Keratinocyte (primary cell): ENCODE data around the gene FBXO38. TPM values are rescaled to one million over a fixed set of nuclear protein-coding genes. Genes with fewer than 3 reads are reported as not detected.

ENCODE experiments used
- DNase-seq: peaks from one replicate; pipeline ENCODE4 v3.0.0-alpha.2; 2011; ENCODE audit warnings: low read depth, missing footprints, low spot score
- FAIRE-seq: peaks from 2 replicates; lab custom pipeline; 2011; peaks lifted over from hg19 to GRCh38; lab: Jason Lieb, UNC
- H2AFZ ChIP-seq: 2 replicates; pipeline ENCODE4 v1.6.0; 2012; ENCODE audit warnings: low read length, control low read depth, inconsistent platforms; ENCODE audit not compliant: control insufficient read depth
- H3K27ac ChIP-seq: 2 replicates; pipeline ENCODE4 v1.5.1; 2011; ENCODE audit warnings: low read length; ENCODE audit not compliant: control insufficient read depth, insufficient read depth
- H3K27me3 ChIP-seq: 3 replicates; pipeline ENCODE4 v1.6.0; 2011; ENCODE audit warnings: low read length; ENCODE audit not compliant: control insufficient read depth, insufficient read depth; ENCODE audit errors: extremely low read depth
- H3K36me3 ChIP-seq, 2 experiments: 2 replicates in 1 of 2; 3 replicates in 1 of 2; pipeline ENCODE4 v1.5.1; 2011; ENCODE audit warnings: low read length in 2 of 2, mild to moderate bottlenecking in 1 of 2; ENCODE audit not compliant: control insufficient read depth in 2 of 2, insufficient read depth in 2 of 2; ENCODE audit errors: extremely low read depth in 1 of 2
- H3K4me1 ChIP-seq: 3 replicates; pipeline ENCODE4 v1.5.1; 2011; ENCODE audit warnings: low read length; ENCODE audit not compliant: control insufficient read depth, insufficient read depth; ENCODE audit errors: extremely low read depth
- H3K4me2 ChIP-seq: 3 replicates; pipeline ENCODE4 v1.6.0; 2011; ENCODE audit warnings: low read depth, low read length; ENCODE audit not compliant: control insufficient read depth, insufficient read depth; ENCODE audit errors: extremely low read depth
- H3K4me3 ChIP-seq, 3 experiments: fragments of 200-600 bp in 1 of 3; sonication (generic) in 1 of 3; 2 replicates in 2 of 3; 3 replicates in 1 of 3; pipeline ENCODE4 v1.5.1; 2011 to 2016; ENCODE audit warnings: low read length in 3 of 3, mild to moderate bottlenecking in 3 of 3, control low read depth in 2 of 3, inconsistent platforms in 1 of 3, low read depth in 1 of 3, mixed read lengths in 1 of 3, mixed run types in 1 of 3, moderate library complexity in 1 of 3; ENCODE audit not compliant: control insufficient read depth in 2 of 3, insufficient read depth in 2 of 3; ENCODE audit errors: extremely low read depth in 1 of 3
- H3K79me2 ChIP-seq: 2 replicates; pipeline ENCODE4 v1.6.0; 2012; ENCODE audit warnings: low read length; ENCODE audit not compliant: control insufficient read depth, insufficient read depth
- H3K9ac ChIP-seq: 3 replicates; pipeline ENCODE4 v1.6.0; 2011; ENCODE audit warnings: low read length; ENCODE audit not compliant: control insufficient read depth, insufficient read depth; ENCODE audit errors: extremely low read depth
- H3K9me1 ChIP-seq: 3 replicates; pipeline ENCODE4 v1.6.0; 2011; ENCODE audit warnings: low read length; ENCODE audit not compliant: control insufficient read depth, insufficient read depth; ENCODE audit errors: extremely low read depth
- H3K9me3 ChIP-seq: 2 replicates; pipeline ENCODE4 v1.5.1; 2012; ENCODE audit warnings: low read depth, low read length; ENCODE audit not compliant: control insufficient read depth
- H4K20me1 ChIP-seq: 3 replicates; pipeline ENCODE4 v1.6.0; 2011; ENCODE audit warnings: low read length; ENCODE audit not compliant: control insufficient read depth, insufficient read depth; ENCODE audit errors: extremely low read depth
- CTCF ChIP-seq, 3 experiments: IDR thresholded peaks in 1 of 3; conservative IDR thresholded peaks in 1 of 3; optimal IDR thresholded peaks in 1 of 3; 2 replicates in 2 of 3; 3 replicates in 1 of 3; pipeline versions ENCODE3 to v1.5.1; 2011; ENCODE audit warnings: low read length in 3 of 3, mild to moderate bottlenecking in 3 of 3, moderate library complexity in 2 of 3, control low read depth in 1 of 3, inconsistent platforms in 1 of 3; ENCODE audit not compliant: insufficient read depth in 2 of 3; ENCODE audit errors: extremely low read depth in 1 of 3
- EZH2 ChIP-seq: IDR thresholded peaks from one replicate; pipeline ENCODE4 v1.6.1; 2012; ENCODE audit warnings: inconsistent platforms, mild to moderate bottlenecking, low read length, moderate library complexity
- dilution Hi-C: fragments of 300-500 bp; cut with MboI; formaldehyde crosslinking; loops from one replicate; pipeline ENCODE4 v1.7.0; 2020; ENCODE audit warnings: low sequenced_read_pairs; ENCODE audit not compliant: extremely low pct_ligation_motif_present
- polyA plus RNA-seq, 5 experiments: library from polyadenylated mRNA; depleted of rRNA in 3 of 5; stranded (reverse) in 3 of 5; stranded (forward) in 1 of 5; unstranded in 1 of 5; fragments of >200 nt; gene quantifications; 1 replicate in 1 of 5; 2 replicates in 3 of 5; 3 replicates in 1 of 5; pipeline versions ENCODE4 v1.2.1 to v1.2.3, GENCODE V29; 2011 to 2012; ENCODE audit warnings: missing spikeins in 2 of 5, low read depth in 1 of 5, low replicate concordance in 1 of 5

Gene FBXO38
- polyA plus RNA-seq, 1 donor (not counting 4 experiments of a cell fraction or from before 2014, with no cell fraction given), result 30.4 TPM

DNA sequence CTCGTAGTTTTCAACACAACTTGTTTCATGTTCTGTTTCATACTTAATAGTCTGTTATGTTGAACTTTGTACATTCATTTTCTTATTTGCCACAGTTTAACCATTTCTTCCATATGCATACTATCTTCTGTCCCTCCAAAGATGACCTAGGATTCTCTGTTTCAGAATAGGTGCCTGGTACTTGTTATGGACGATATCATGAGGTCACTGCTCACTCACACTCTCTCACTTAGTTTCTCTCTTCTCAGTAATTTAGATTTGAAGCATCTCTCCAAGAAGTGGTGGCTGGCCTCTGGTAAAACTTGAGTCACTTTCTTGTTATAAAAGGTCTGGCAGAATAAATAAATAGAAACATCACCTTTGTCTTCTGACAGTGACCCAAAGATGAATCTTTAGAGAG is 28.4 kb downstream of the FBXO38 start:
- H3K9me1 ChIP-seq, result no peaks in the 10 kb centered on the region
- peaks cover 4 to 18% of the 10 kb centered on the region in 2 experiments for H3K36me3 ChIP-seq
- dilution Hi-C loops, result no loop called here
- H3K79me2 ChIP-seq, result no peaks in the 10 kb centered on the region
- H3K27ac ChIP-seq, result no peak overlapping the region
- no peak for TF ChIP-seq CTCF (optimal IDR thresholded peaks at IDR 0.05 in 1 of 3, IDR thresholded peaks at IDR 0.05 in 1 of 3, conservative IDR thresholded peaks at IDR 0.05 in 1 of 3; ENCODE audit: extremely low read depth in 1 of 3, insufficient read depth in 2 of 3, low read length in 3 of 3)
- no peak for TF ChIP-seq EZH2
- H3K9me3 ChIP-seq, result no peaks in the 10 kb centered on the region
- H2AFZ ChIP-seq, result no peak overlapping the region
- H3K4me3 ChIP-seq, result no peak overlapping the region
- no peak for DNase-seq
- H3K27me3 ChIP-seq, result no peaks in the 10 kb centered on the region
- no peak overlapping the region for H3K9ac ChIP-seq
- no peak overlapping the region for H3K4me2 ChIP-seq
- H3K4me1 ChIP-seq, result no peaks in the 10 kb centered on the region
- peak; percentile 48 for FAIRE-seq
- H4K20me1 ChIP-seq, result no peaks in the 10 kb centered on the region

DNA sequence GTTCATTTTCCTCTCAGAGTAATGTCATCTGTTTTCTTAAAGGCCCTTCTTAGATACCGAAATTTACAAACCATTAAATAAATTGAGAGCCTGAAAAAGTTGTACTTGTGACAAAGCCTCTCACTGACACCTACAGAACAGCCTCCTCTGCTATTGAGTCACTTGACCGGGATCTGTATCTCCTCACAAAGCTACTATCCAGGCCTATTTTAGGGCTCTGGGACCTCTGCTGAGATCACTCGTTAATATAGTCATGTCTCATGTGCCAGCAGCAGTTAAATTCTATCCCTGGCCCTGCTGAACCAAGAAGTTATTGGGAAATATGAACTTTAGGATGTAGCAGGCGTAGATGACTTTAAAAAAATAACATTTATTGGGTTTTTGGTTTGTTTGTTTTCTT is 31.1 kb downstream of the FBXO38 start:
- TF ChIP-seq CTCF (optimal IDR thresholded peaks at IDR 0.05 in 1 of 3, IDR thresholded peaks at IDR 0.05 in 1 of 3, conservative IDR thresholded peaks at IDR 0.05 in 1 of 3; ENCODE audit: extremely low read depth in 1 of 3, insufficient read depth in 2 of 3, low read length in 3 of 3) (no peak), EZH2 (no peak)
- no peak overlapping the region for H3K4me3 ChIP-seq
- no peaks in the 10 kb centered on the region for H3K27me3 ChIP-seq
- no peaks in the 10 kb centered on the region for H3K9me3 ChIP-seq
- H3K9me1 ChIP-seq, result no peaks in the 10 kb centered on the region
- H3K79me2 ChIP-seq, result no peaks in the 10 kb centered on the region
- no peak overlapping the region for H3K27ac ChIP-seq
- no peak overlapping the region for H2AFZ ChIP-seq
- H3K4me1 ChIP-seq, result no peaks in the 10 kb centered on the region
- H3K36me3 ChIP-seq, result peaks cover 10 to 24% of the 10 kb centered on the region in 2 experiments
- H3K4me2 ChIP-seq, result no peak overlapping the region
- no peaks in the 10 kb centered on the region for H4K20me1 ChIP-seq
- FAIRE-seq (no peak), DNase-seq (no peak)
- H3K9ac ChIP-seq, result no peak overlapping the region
- dilution Hi-C loops, result no loop called here
